SIG-M5 treated with dmso at 0.1 percent for 504 hours (cell line): ENCODE measurements around the gene RFX5.
A peak's percentile ranks its signal among the peaks of the same experiment; 100 is the strongest.
"Not testable (repeated sequence)": the region's sequence is repeated elsewhere in the genome, so short reads cannot be mapped to it uniquely, and the experiment has no call there.

Source experiments
- DNase-seq: peaks from one replicate; lab custom pipeline; 2025; ENCODE audit not compliant: unreplicated experiment; lab: John Stamatoyannopoulos, UW

Gene RFX5

GRCh38 chr1:151346769-151347522, at the start of gene RFX5:
RFX5 (minus strand) TSS chr1:151347252; CDS start chr1:151346320, 932 bp downstream.
- DNase-seq, result peak; percentile 100

- not testable (repeated sequence) for DNase-seq
Observed at GRCh38 chr1:151396265-151396664, 49.2 kb upstream of the RFX5 start.

- DNase-seq, result no peak
Observed at GRCh38 chr1:151393583-151393982, 46.5 kb upstream of the RFX5 start.

GRCh38 chr1:151391079-151391563, 44.1 kb upstream of the RFX5 start:
- no peak for DNase-seq

DNA sequence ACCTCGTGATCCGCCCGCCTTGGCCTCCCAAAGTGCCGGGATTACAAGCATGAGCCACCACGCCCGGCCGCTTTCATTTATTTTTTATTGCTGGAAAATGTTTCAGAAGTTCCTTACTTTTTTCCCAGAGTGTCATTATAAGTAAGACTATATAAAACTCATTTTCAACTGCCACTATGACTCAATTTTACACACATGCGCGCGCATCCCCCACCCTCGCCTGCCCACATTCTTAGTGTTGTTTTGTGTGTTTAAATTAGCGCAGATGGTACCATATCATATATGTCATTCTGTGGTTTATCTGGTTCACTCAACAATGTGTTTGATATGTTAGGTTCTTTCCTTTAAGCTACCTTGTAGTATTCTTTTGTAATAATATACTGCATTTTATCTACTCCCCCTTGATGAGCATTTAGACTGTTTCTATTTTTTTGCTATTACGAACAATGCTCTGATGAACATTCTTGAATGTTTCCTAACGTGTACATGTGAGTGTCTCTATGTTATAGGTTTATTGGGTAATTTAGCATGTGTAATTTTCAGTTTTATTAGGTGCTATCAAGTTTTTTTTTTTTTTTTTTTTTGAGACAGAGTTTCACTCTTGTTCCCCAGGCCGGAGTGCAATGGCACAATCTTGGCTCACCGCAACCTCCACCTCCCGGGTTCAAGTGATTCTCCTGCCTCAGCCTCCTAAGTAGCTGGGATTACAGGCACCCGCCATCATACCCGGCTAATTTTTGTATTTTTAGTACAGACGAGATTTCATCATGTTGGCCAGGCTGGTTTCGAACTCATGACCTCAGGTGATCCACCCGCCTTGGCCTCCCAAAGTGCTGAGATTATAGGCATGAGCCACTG, 43.4 kb upstream of the RFX5 start:
- DNase-seq, result not testable (repeated sequence)

DNA sequence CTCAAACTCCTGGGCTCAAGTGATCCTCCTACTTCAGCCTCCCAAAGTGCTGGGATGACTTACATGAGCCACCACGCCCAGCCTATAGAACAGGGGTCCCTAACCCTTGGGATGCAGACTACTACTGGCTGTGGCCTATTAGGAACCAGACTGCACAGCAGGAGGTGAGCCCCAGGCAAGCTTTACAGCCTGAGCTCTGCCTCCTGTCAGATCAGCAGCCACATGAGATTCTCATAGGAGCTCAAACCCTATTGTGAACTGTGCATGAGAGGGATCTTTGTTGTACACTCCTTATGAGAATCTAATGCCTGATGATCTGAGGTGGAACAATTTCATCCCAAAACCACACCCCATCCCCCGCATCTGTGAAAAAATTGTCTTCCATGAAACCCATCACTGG, 39.0 kb upstream of the RFX5 start:
- no peak for DNase-seq

DNA sequence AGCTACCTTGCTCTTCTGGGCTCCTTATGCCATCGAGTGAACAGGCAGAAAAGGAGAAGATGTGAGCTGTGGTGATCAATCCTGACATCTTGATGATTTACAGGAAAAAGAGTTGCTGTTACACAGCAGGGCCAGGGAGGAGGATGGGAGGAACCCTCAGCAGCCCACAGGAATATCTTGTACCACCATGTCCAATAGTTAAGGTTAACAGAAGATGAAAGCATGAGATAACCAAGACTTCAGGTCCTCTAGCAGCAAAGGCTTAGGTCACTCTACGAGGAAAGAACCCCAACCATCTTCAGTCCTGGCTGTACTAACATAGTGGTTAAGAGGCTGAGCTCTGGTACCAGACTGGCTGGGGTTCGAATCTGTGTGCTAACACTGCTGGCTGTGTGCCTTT, 37.5 kb upstream of the RFX5 start:
- no peak for DNase-seq

DNA sequence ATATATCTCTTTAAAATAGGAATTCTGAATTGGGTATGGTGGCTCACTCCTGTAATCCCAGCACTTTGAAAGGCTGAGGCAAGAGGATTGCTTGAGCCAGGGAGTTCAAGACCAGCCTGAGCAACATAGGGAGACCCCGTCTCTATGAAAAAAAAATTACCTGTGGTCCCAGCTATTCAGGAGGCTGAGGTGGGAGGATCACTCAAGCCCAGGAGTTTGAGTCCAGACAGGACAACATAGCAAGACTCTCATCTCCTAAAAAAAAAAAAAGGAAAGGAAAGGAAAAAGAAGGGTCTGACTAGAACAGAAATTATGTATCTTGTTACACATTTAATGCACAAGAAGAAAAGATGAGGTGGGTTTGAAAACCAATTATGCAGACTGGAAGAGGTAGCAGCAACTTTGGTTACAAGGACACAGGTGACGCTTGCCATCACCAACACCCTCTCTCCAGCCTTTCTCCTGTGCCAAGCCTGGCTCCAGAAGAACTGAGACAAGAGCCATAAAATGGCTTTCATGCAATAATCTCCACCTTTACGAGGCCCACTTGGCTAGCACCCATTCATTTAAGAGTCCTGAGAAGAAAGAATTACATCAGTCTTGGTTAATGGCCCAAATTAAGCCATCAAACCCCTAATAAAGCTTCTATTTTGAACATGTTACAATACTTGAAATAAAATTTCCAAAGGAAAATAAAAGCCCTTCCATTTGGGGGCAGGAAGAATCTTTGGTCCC, 30.3 kb upstream of the RFX5 start:
- DNase-seq, result no peak

DNA sequence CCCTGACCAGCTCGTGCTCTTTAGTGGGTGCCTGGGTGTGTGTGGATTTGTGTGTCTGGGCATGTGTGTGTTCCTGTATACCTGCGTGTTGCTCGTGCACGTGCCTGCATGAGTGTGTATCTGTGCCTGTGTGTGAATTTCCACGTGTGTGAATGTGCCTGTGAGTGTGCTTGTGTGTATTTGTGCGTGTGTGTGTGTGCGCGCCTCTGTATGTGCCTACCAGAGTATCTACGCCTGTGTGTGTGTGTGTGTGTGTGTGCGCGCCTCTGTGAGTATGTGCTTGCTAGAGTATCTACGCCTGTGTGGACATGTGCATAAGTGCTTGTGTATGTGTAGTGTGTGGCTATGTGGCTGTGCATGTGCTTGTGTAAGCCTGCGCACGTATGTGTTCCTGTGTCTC, 26.1 kb upstream of the RFX5 start:
- no peak for DNase-seq

- peak; percentile 57 for DNase-seq
Observed at GRCh38 chr1:151372058-151372934, 25.2 kb upstream of the RFX5 start, which contains the start of gene SELENBP1. SELENBP1 (minus strand) TSS chr1:151372705; CDS start chr1:151372641, 64 bp downstream.

- DNase-seq, result no peak
Observed at GRCh38 chr1:151371370-151372057, 24.5 kb upstream of the RFX5 start.

DNA sequence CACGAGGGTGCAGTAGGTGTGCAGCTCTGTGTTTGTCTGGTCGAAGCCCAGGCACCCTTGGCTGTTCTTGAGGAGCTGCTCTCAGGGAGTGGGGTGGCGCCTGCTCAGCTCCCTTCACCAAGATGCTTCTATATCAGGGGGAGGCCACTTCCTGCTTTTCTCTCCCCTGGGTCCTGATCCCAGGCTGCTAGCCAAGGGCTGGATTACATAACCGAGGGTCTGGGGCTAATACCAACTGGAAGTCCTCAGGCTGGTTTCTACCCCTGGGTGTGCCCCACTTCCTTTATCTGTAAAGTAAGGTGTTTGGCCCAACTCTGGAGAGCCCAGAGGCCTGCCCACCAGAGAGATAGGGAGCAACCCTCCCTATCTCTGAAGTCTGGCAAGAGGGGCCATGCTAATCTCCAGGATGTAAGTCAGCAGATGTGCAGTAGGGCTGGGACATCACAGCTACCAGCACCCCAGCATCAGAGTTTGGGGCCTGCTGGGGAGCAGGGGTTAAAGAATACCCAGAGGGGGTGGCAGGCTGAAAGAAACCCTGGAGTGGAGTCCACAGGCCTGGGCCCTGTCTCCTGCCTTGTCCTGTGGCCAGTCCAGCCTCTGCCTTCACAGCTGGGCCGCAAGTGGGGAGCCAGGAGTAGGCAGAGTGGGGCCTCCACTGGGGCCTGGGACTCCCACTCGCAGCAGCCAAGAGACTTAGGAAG, 23.3 kb upstream of the RFX5 start:
- DNase-seq, result peak; percentile 75

GRCh38 chr1:151369621-151370048, 22.6 kb upstream of the RFX5 start:
- no peak for DNase-seq

GRCh38 chr1:151369302-151369610, 22.2 kb upstream of the RFX5 start:
- DNase-seq, result no peak

GRCh38 chr1:151368393-151369301, 21.6 kb upstream of the RFX5 start:
- DNase-seq, result no peak

- DNase-seq, result no peak
Observed at GRCh38 chr1:151367658-151368392, 20.8 kb upstream of the RFX5 start.

- no peak for DNase-seq
Observed at GRCh38 chr1:151364996-151365395, 17.9 kb upstream of the RFX5 start.
